ENCODE measurements around the gene PRKAA2. TPM values are rescaled to one million over a fixed set of nuclear protein-coding genes. Genes with fewer than 3 reads are reported as not detected.

Gene PRKAA2
- total RNA-seq, 2 experiments from 2014 or later, result not detected

- ChIA-PET POLR2A (no interaction called here), CTCF (ENCODE audit: unreplicated experiment) (no interaction called here)
- Histone ChIP-seq H3K4me3 (ENCODE audit: low read depth, low read length, poor library complexity, severe bottlenecking) (no peak overlapping the region), H3K79me2 (ENCODE audit: insufficient read depth, low read depth, low read length) (no peaks in the 10 kb centered on the region), H3K4me1 (ENCODE audit: insufficient read depth, low read length, poor library complexity, severe bottlenecking) (no peaks in the 10 kb centered on the region), H3K36me3 (ENCODE audit: insufficient read depth, low read length) (no peaks in the 10 kb centered on the region), H3K27ac (ENCODE audit: low read depth, low read length, poor library complexity, severe bottlenecking) (no peak overlapping the region), H4K20me1 (ENCODE audit: insufficient read depth, low read length) (no peaks in the 10 kb centered on the region), H3K9me3 (ENCODE audit: low read length) (no peaks in the 10 kb centered on the region), H2AFZ (ENCODE audit: low read length) (no peak overlapping the region), H3K4me2 (ENCODE audit: low read length) (no peak overlapping the region), H3K9me2 (ENCODE audit: insufficient read depth, low read length) (no peaks in the 10 kb centered on the region)
- no peak for TF ChIP-seq EZH2phosphoT487 (IDR thresholded peaks at IDR 0.05; ENCODE audit: borderline replicate concordance, low read depth, low read length)
- TF ChIP-seq, protein P1, sequence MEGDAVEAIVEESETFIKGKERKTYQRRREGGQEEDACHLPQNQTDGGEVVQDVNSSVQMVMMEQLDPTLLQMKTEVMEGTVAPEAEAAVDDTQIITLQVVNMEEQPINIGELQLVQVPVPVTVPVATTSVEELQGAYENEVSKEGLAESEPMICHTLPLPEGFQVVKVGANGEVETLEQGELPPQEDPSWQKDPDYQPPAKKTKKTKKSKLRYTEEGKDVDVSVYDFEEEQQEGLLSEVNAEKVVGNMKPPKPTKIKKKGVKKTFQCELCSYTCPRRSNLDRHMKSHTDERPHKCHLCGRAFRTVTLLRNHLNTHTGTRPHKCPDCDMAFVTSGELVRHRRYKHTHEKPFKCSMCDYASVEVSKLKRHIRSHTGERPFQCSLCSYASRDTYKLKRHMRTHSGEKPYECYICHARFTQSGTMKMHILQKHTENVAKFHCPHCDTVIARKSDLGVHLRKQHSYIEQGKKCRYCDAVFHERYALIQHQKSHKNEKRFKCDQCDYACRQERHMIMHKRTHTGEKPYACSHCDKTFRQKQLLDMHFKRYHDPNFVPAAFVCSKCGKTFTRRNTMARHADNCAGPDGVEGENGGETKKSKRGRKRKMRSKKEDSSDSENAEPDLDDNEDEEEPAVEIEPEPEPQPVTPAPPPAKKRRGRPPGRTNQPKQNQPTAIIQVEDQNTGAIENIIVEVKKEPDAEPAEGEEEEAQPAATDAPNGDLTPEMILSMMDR (conservative IDR thresholded peaks at IDR 0.05; ENCODE audit: low read length), result no peak
- BruUV-seq (replicated peaks), result no TSS peak
- intact Hi-C loops (cut with micrococcal nuclease; ENCODE audit: unreplicated experiment), result no loop called here
- DNase-seq (ENCODE audit: low spot score), result no peak
Observed at GRCh38 chr1:56754708-56755479, 109.8 kb downstream of the PRKAA2 start.

GRCh38 chr1:56755911-56756310 is 110.8 kb downstream of the PRKAA2 start:
- Histone ChIP-seq H3K4me1 (ENCODE audit: insufficient read depth, low read length, poor library complexity, severe bottlenecking) (no peaks in the 10 kb centered on the region), H3K4me2 (ENCODE audit: low read length) (no peak overlapping the region), H3K4me3 (ENCODE audit: low read depth, low read length, poor library complexity, severe bottlenecking) (no peak overlapping the region), H3K9me2 (ENCODE audit: insufficient read depth, low read length) (no peaks in the 10 kb centered on the region), H2AFZ (ENCODE audit: low read length) (no peak overlapping the region), H3K9me3 (ENCODE audit: low read length) (no peaks in the 10 kb centered on the region), H3K36me3 (ENCODE audit: insufficient read depth, low read length) (no peaks in the 10 kb centered on the region), H4K20me1 (ENCODE audit: insufficient read depth, low read length) (no peaks in the 10 kb centered on the region), H3K27ac (ENCODE audit: low read depth, low read length, poor library complexity, severe bottlenecking) (no peak overlapping the region), H3K79me2 (ENCODE audit: insufficient read depth, low read depth, low read length) (no peaks in the 10 kb centered on the region)
- intact Hi-C loops (cut with micrococcal nuclease; ENCODE audit: unreplicated experiment), result no loop called here
- ChIA-PET CTCF (ENCODE audit: unreplicated experiment) (no interaction called here), POLR2A (no interaction called here)
- no peak for DNase-seq (ENCODE audit: low spot score)
- TF ChIP-seq, protein P1 (conservative IDR thresholded peaks at IDR 0.05; ENCODE audit: low read length), result no peak
- no peak for TF ChIP-seq EZH2phosphoT487 (IDR thresholded peaks at IDR 0.05; ENCODE audit: borderline replicate concordance, low read depth, low read length)
- no TSS peak for BruUV-seq (replicated peaks)

- no peaks in the 10 kb centered on the region for H4K20me1 ChIP-seq (ENCODE audit: insufficient read depth, low read length)
- no peaks in the 10 kb centered on the region for H3K9me3 ChIP-seq (ENCODE audit: low read length)
- no peaks in the 10 kb centered on the region for H3K36me3 ChIP-seq (ENCODE audit: insufficient read depth, low read length)
- ChIA-PET CTCF (ENCODE audit: unreplicated experiment) (no interaction called here), POLR2A (no interaction called here)
- no peak overlapping the region for H3K4me3 ChIP-seq (ENCODE audit: low read depth, low read length, poor library complexity, severe bottlenecking)
- H2AFZ ChIP-seq (ENCODE audit: low read length), result no peak overlapping the region
- TF ChIP-seq EZH2phosphoT487 (IDR thresholded peaks at IDR 0.05; ENCODE audit: borderline replicate concordance, low read depth, low read length), result no peak
- TF ChIP-seq, protein P1 (conservative IDR thresholded peaks at IDR 0.05; ENCODE audit: low read length), result no peak
- H3K4me2 ChIP-seq (ENCODE audit: low read length), result no peak overlapping the region
- H3K4me1 ChIP-seq (ENCODE audit: insufficient read depth, low read length, poor library complexity, severe bottlenecking), result no peaks in the 10 kb centered on the region
- no TSS peak for BruUV-seq (replicated peaks)
- H3K27ac ChIP-seq (ENCODE audit: low read depth, low read length, poor library complexity, severe bottlenecking), result no peak overlapping the region
- intact Hi-C loops (cut with micrococcal nuclease; ENCODE audit: unreplicated experiment), result no loop called here
- H3K9me2 ChIP-seq (ENCODE audit: insufficient read depth, low read length), result no peaks in the 10 kb centered on the region
- no peak for DNase-seq (ENCODE audit: low spot score)
- no peaks in the 10 kb centered on the region for H3K79me2 ChIP-seq (ENCODE audit: insufficient read depth, low read depth, low read length)
Observed at GRCh38 chr1:56758135-56758534, 113.0 kb downstream of the PRKAA2 start.

Data from OCI-LY7 (cell line).